GM12872 (cell line): Measurements from ENCODE around the gene ACTL6B.

Experiments used
- TF ChIP-seq, protein P1 (sequence below): IDR thresholded peaks from 3 replicates; pipeline ENCODE4 v1.5.1; 2011; ENCODE audit warnings: low read depth, mild to moderate bottlenecking, low read length, moderate library complexity; ENCODE audit not compliant: insufficient read depth

Gene ACTL6B

DNA sequence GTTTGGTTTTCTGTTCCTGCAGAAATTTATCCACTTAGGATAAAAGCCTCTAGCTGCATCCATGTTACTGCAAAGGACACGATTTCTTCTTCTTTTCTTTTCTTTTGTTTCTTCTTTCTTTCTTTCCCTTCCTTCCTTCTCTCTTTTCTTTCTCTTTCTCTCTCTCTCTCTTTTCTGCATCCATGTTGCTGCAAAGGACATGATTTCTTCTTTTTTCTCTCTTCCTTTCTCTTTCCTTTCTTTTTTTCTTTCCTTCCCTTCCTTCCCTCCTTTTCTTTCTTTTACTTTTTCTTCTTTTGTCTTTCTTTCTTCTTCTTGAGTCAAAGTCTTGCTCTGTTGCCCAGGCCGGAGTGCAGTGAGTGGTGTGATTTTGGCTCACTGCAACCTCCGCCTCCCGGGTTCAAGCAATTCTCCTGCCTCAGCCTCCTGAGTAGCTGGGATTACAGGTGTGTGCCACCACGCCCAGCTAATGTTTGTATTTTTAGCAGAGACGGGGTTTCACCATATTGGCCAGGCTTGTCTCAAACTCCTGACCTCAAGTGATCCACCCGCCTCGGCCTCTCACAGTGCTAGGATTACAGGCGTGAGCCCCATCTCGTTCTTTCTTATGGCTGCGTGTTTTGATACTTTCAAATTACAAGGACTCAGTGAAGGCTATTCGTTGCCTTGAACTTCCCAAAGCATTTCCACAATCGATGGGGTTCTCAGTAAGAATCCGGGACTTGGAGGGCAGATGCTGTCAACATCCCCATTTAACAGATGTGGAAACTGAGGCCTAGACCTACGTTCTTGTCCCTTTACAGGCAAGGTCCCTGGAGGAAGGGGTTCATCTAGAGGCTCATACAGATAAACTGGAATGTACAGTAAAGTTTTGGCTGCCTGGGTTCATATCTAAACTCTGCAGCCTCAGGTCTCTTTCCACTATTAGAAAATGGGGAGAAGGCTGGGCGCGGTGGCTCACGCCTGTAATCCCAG lies 15.4 kb upstream of the ACTL6B start:
- TF ChIP-seq, protein P1, sequence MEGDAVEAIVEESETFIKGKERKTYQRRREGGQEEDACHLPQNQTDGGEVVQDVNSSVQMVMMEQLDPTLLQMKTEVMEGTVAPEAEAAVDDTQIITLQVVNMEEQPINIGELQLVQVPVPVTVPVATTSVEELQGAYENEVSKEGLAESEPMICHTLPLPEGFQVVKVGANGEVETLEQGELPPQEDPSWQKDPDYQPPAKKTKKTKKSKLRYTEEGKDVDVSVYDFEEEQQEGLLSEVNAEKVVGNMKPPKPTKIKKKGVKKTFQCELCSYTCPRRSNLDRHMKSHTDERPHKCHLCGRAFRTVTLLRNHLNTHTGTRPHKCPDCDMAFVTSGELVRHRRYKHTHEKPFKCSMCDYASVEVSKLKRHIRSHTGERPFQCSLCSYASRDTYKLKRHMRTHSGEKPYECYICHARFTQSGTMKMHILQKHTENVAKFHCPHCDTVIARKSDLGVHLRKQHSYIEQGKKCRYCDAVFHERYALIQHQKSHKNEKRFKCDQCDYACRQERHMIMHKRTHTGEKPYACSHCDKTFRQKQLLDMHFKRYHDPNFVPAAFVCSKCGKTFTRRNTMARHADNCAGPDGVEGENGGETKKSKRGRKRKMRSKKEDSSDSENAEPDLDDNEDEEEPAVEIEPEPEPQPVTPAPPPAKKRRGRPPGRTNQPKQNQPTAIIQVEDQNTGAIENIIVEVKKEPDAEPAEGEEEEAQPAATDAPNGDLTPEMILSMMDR, result no peak

DNA sequence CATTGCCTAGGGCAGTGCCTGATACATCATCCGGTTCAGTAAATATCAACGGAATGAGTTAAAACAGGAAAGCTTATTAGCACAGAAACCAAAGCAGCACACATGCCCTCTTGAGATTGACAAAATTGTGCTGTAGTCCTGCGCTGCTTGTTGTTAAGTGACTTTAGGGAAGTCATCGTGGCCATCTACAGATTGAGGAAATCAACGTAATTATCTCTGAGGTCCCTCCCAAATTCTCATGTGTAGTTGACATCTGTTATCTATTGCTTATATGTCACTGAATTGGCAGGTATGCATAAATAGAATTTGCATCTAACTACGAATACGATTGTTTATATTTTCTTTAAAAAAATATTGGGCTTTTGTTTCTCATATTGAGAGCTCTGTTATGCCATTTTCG lies 13.8 kb upstream of the ACTL6B start:
- TF ChIP-seq, protein P1, result no peak

DNA sequence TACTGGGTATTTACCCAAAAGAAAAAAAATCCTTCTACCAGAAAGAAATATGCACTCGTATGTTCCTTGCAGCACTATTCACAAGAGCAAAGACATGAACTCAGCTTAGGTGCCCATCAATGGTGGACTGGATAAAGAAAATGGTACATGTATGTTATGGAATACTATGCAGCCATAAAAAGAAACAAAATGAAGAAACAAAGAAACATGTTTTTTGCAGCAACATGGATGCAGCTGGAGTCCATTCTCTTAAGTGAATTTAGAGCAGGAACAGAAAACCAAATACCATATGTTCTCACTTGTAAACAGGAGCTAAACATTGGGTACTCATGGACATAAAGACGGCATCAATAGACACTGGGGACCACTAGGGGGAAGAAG lies 11.8 kb upstream of the ACTL6B start:
- TF ChIP-seq, protein P1, result no peak

DNA sequence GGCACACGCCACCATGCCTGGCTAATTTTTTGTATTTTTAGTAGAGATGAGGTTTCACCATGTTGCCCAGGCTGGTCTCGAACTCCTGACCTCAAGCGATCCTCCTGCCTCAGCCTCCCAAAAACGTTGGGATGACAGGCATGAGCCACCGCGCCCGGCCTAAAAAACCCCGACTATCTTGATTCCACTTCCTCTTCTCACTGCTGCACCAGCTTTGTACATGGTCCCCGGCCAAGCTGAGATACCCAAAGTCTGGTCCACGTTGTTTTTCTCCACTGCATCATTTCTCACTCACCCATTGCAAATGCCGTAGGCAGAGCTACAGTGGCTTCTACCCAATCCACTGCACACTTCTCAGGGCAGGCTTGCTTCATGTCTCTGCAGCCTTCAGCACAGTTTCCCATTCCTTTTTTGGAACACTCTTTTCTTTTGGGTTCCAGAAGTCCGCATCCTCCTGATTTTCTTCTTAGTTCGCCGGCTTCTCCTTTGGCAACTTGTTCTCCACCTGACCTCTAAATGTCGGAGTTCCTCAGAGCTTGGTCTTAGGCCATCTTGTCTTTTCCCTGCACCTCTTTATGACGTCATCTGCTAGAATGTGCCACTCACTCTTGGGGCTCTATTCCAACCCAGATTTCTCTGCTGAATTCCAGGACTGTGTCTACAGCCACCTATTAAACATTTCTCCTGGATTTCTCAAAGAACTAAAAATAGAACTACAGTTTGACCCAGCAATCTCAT lies 11.3 kb upstream of the ACTL6B start:
- TF ChIP-seq, protein P1, result no peak

DNA sequence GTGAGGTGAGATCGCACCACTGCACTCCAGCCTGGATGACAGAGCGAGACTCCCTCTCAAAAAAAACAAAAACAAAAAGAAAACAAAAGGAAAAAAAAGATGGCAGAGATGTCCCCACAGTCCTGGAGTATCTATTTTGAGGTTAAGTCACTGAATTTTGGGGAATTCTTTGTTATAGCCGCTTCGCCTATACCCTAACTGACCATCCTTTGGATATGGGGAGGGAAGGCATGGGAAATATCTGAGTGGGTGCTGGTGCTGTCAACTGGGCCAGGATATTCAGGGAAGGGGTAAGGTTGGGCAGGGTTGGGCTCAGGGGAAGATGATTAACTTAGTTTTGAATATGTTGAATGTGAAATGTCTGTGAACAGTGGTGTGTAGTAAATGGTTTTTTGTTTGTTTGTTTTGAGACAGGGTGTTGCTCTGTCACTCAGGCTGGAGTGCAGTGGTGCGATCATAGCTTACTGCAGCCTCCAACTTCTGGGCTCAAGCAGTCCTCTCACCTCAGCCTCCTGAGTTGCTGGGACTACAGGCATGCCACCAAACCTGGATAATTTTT lies 9.0 kb upstream of the ACTL6B start:
- TF ChIP-seq, protein P1, result no peak

DNA sequence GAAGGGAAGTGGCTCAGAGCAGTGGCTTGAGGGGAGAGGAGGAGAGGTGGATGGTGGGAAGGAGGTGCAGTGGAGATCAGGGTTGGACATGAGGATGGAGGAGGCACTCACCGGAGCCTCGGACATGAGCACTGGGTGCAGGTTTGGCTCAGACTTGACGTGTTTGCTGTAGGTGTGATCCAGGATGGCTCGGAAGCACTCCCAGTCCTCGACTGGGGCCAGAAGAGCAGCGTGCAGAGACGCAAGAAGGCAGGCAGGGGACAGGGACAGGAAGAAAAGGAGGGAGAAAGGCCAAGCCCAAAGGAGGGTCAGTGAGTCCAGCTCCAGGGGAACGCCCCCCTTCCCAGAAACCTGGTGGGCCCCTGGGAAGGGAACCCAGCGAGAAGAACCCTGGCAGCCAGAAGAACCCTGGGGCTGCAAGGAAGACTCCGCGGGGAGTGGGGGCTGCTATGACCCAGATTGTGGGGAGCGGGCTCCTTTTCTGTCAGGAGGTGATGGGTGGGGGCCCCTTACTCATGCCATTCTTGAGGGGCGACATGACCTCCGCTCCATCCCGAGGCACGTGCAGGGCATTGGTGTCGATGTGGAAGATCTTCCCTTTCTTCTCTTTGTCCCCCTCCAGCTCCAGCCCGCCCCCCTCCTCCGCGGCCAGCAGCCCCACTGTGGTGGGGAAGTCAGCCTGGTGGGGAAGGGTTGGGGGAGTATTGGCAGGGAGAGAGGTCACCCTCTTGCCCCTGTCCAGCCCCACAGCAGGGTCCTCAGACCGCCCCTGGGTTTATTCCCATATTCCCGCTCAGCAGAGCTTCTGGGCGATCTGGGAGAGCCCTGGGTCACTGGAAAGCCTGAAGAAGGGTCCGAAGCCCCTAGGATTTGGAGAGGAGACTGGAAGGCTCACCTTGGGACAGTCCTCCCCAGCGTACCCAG lies 1.1 kb downstream of the ACTL6B start:
- TF ChIP-seq, protein P1, result no peak
